Activated naive CD8-positive, alpha-beta T cell treated with anti-CD3 and anti-CD28 coated beads, Interleukin-2, amount 10 ng/mL, durations not matched to agents 7 days and 5 days (primary cell): ENCODE results near the gene ADGRF4. TPM values are rescaled to one million over a fixed set of nuclear protein-coding genes. Genes with fewer than 3 reads are reported as not detected.

Source experiments
- ATAC-seq: fragments of 150-1000 bp; cut with Tn5 transposase; one replicate; pipeline ENCODE4 v1.10.0; 2021; ENCODE audit warnings: low read depth, moderate library complexity
- POLR2A ChIA-PET: fragments of 350-600 bp; sonication (Branson Sonifier 250); formaldehyde crosslinking; loops from one replicate; lab custom pipeline; 2021; ENCODE audit warnings: antibody characterized with exemption; lab: Charles Lee
- DNase-seq: peaks from one replicate; pipeline ENCODE4 v3.0.0; 2021
- H3K27ac Mint-ChIP-seq: one replicate; pipeline ENCODE4 v1.8.0; 2022; ENCODE audit warnings: mild to moderate bottlenecking, mixed read lengths
- H3K27me3 Mint-ChIP-seq: one replicate; pipeline ENCODE4 v1.8.0; 2022; ENCODE audit warnings: mild to moderate bottlenecking, moderate library complexity, mixed read lengths
- H3K36me3 Mint-ChIP-seq: one replicate; pipeline ENCODE4 v1.8.0; 2021; ENCODE audit warnings: mild to moderate bottlenecking, mixed read lengths
- H3K4me1 Mint-ChIP-seq: one replicate; pipeline ENCODE4 v1.8.0; 2021; ENCODE audit warnings: mixed read lengths
- H3K4me3 Mint-ChIP-seq: one replicate; pipeline ENCODE4 v1.8.0; 2022; ENCODE audit warnings: mild to moderate bottlenecking, moderate library complexity, mixed read lengths
- H3K9me3 Mint-ChIP-seq: one replicate; pipeline ENCODE4 v1.8.0; 2021; ENCODE audit warnings: mixed read lengths
- total RNA-seq, 2 experiments: library from RNA; stranded (reverse); gene quantifications; one replicate each; pipeline ENCODE4 v1.2.3, GENCODE V29; 2021

Gene ADGRF4
- total RNA-seq, 2 experiments from 2014 or later: not detected

- Mint-ChIP-seq H3K9me3 (no peaks in the 10 kb centered on the region), H3K4me3 (no peak overlapping the region), H3K4me1 (no peaks in the 10 kb centered on the region), H3K36me3 (no peaks in the 10 kb centered on the region), H3K27me3 (peaks cover 14% of the 10 kb centered on the region), H3K27ac (no peak overlapping the region)
- POLR2A ChIA-PET: no interaction called here
- DNase-seq (no peak), ATAC-seq (no peak)
These were observed 68.7 kb downstream of the ADGRF4 start for GRCh38 chr6:47767102-47767501.

- no peak overlapping the region for H3K27ac Mint-ChIP-seq
- POLR2A ChIA-PET: no interaction called here
- ATAC-seq (no peak), DNase-seq (no peak)
- H3K9me3 Mint-ChIP-seq: no peaks in the 10 kb centered on the region
- H3K4me1 Mint-ChIP-seq: no peaks in the 10 kb centered on the region
- H3K4me3 Mint-ChIP-seq: no peak overlapping the region
- no peaks in the 10 kb centered on the region for H3K36me3 Mint-ChIP-seq
- peaks cover 10% of the 10 kb centered on the region for H3K27me3 Mint-ChIP-seq
These were observed 71.6 kb downstream of the ADGRF4 start for GRCh38 chr6:47769982-47770381.

Other genes starting within 250 kb of the ADGRF4 start
- gene CD2AP, start 220.8 kb upstream of the ADGRF4 start, total RNA-seq: 10 to 100 TPM; 38.9 to 45.4 TPM
- gene OPN5, start 83.5 kb downstream of the ADGRF4 start, total RNA-seq: not detected